Stimulated activated CD4-positive, alpha-beta T cell treated with anti-CD3 and anti-CD28 coated beads, Interleukin-4, amount 100 ng/mL, for 4 hours (primary cell): ENCODE measurements around the gene ZNF107.
"Not testable (repeated sequence)": the region's sequence is repeated elsewhere in the genome, so short reads cannot be mapped to it uniquely, and the experiment has no call there.

Experiments used
- DNase-seq, 2 experiments: peaks; one replicate each; pipeline ENCODE4 v3.0.0-alpha.2; 2020

The ZNF107 gene

DNA sequence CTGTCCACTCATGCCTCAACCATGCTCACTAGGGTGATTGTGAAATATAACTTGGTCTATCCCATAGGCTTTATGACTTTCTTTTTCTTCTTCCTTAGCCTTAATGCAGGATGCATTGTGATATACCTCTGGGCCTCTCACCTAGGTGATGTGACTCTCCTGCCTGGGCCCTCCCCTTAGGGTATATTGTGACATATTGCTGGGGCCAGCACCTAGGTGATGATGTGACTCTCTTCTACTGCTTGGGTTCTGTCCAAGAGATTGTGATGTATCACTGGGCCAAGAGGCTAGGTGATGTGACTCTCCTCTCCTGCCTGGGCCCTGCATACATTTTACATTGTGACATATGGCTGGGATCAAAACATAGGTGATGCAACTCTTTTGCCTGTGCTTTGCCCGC, 14.7 kb upstream of the ZNF107 start:
- no peak for DNase-seq

DNA sequence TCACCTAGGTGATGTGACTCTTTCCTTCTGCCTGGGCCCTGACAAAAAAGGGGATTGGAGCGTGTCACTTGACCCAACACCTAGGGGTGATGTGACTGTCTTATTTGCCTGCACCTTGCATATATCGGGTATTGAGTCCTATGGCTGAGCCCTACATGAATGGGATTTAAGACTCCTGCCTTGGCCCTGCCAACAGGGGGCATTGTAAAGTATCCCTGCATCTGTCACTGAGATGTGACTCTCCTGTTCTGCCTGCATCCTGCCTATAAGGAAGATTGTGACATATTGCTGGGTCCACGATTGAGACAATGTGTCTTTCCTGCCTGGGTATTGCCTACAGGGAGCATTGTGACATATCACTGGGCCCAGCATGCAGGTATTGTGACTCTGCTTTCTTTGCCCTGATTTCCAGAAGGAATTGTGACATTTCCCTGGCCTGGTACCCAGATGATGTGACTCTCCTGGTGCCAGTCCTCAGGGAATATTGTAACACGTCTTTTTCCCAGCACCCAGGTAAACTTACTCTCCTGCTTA, 14.2 kb upstream of the ZNF107 start:
- DNase-seq = no peak

DNA sequence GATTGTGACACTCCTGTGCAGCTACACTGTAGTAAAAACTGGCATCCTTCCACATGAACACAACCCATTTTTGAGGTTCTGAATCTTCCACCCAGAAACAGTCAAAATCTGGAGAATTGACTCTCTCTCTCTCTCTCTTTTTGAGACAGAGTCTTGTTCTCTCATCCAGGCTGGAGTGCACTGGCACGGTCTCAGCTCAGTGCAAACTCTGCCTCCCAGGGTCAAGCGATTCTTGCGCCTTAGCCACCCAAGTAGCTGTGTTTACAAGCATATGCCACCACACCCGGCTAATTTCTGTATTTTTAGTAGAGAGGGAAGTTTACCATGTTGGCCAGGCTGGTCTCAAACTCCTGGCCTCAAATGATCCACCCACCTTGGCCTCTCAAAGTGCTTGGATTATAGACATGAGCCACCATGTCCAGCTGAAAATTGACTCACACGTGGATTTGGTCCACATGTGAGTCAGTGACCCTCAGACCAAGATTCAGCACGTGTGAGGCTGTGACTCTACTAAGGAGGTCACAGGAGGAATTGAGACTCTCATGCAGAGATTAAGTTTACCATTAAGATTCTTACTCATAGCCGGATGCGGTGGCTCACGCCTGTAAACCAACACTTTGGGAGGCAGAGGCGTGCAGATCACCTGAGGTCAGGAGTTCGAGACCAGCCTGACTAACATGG, 12.1 kb upstream of the ZNF107 start:
- DNase-seq = no peak

DNA sequence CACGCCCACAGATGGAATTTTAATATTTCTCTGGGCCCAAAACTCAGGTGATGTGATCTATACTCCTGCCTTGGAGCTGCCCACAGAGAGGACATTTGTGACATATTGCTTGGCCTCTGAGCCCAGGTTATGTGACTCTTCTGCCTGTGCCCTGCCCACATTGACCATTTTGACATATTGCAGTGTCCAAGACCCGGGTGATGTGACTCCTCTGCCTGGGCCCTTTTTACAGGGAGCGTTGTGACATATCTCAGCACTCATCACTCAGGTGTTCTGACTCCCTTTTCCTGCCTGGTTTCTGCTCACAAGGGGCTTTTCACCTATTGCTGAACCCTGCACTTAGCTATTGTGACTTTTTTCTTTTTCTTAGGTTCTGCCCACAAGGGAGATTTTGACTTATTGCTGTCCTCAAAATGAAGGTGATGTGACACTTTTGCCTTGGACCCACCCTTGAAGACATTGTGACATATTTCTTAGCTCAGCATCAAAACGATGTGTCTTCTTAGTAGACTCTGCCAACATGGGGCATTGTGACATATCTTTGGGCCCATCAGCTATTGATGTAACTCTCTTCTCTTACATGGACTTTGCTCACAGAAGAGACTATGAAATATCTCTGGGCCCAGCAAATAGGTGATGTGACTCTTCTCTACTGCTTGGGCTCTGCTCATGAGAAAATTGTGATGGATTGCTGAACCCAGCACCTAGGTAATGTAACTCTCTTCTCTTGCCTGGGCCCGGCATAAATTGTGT, 11.0 kb upstream of the ZNF107 start:
- DNase-seq = no peak

DNA sequence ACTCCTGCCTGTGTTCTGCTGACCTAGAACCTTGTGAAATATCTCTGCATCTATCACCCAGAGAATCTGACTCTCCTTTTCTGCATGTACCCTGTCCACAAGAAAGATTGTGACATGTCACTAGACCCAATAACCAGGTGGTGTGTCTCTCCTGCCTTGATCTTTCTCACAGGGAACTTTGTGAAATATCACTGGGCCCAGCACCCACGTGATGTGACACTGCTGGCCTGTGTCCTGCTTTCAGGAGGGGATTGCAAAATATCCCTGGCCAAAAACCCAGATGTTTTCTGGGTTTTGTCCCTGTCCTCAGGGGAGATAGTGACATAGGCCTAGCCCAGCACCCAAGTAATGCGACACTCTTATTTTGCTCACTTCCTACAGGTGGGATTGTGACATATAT, 10.1 kb upstream of the ZNF107 start:
- no peak for DNase-seq

DNA sequence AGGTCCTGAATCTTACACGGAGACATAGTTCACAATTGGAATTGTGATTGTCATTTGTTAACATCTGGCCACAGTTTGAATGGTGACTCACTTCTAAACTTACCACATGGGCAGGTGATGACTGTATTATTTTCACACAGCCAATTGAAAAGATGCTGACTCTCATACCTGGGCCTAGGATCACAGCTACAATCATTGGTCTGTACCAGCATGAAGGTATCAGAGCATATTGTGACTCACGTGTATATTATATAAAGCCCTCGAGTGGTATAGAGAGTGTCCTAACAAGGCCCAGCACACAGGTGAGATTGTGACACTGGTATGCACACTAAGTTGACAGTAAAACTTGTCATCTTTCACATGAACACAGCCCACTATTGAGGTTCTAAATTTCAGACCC, 9.4 kb upstream of the ZNF107 start:
- DNase-seq = no peak

DNA sequence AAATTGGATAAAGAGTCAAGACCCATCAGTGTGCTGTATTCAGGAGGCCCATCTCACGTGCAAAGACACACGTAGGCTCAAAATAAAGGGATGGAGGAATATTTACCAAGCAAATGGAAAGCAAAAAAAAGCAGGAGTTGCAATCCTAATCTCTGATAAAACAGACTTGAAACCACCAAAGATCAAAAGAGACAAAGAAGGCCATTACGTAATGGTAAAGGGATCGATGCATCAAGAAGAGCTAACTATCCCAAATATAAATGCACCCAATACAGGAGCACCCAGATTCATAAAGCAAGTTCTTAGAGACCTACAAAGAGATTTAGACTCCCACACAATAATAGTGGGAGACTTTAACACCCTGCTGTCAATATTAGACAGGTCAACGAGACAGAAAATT, 3.8 kb upstream of the ZNF107 start:
- DNase-seq = not testable (repeated sequence)

DNA sequence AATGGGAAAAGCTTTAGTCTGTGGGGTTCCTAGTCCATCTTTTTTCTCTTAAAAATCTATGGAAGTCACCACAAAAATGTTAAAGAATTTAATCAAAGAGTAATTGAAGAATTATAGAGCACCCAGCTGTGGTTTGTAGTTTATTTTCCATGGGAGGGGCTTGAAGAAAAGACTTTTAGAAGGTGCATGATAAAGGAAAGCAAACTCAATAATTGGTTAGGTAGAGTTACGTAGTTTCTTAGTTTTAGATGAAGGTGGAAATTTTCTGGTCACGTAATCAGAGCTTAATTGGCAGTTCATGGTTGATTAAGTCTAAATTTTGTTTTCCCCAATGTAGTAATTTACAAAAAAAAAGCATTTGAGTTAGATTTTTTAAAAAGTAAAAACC, 724 bp downstream of the ZNF107 start:
- DNase-seq = no peak

DNA sequence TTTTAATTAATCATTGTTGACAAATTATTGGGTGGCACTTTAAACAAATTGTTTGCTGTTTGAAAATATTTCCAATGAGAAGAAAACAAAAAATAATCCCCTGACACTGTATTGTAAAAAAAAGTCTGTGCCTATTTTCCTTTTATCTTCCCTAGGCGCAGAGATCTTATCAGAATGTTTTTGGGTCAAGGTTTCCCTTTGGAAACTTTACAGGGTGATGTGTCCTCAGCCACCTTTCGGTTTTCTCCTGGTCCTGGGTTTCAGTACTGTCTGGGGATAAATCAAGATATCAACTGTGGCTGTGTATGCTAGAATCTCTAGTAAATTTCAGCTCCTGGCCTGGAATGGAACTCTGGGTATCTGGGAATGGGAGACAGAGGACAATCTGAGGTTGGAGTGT, 1.4 kb downstream of the ZNF107 start:
- no peak for DNase-seq

DNA sequence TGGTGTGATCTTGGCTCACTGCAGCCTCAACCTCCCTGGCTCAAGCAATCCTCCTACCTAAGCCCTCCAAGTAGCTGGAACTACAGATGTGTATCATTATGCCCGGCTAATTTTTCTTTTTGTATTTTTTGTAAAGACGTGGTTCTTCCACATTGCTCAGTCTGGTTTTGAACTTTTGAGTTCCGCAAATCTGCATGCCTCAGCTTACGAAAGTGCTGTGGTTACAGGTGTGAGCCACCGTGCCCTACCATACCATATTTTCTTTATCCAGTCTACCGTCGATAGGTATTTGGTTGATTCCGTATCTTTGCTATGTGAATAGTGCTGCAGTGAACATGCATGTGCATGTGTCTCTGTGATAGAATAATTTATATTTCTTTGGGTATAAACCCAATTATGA, 6.5 kb downstream of the ZNF107 start:
- no peak for DNase-seq

DNA sequence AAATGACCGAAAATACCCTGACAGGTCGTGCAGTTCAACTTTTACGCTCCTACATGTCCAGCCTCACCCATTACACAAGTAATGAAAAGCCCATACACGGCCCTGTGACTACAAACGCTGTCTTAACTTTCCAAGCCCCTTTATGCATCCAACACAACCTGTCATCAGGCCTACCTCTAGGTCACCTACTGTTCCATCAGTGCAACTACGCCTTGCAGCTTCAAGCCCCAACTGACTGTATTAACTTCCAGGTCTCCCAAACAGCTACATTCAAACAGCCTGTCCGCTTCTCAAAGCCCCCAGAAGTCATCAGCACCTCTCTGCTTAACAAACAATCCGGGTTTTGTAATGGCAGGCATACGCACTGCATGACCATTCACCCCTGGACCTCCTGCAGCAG, 19.2 kb downstream of the ZNF107 start:
- no peak for DNase-seq

DNA sequence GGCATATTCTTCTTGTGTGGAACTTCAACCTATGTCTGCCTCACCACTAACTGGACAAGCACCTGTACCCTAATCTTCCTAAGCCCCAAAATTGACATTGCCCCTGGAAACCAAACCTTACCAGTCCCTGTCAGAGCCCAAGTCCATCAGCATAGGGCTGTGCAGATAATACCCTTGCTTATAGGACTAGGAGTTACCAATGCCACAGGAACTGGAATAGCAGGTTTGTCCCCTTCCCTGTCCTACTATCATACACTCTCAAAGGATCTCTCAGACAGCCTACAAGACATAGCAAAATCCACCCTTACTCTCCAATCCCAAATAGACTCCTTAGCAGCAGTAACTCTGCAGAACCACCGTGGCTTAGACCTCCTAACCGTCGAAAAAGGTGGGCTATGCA, 19.8 kb downstream of the ZNF107 start:
- no peak for DNase-seq

DNA sequence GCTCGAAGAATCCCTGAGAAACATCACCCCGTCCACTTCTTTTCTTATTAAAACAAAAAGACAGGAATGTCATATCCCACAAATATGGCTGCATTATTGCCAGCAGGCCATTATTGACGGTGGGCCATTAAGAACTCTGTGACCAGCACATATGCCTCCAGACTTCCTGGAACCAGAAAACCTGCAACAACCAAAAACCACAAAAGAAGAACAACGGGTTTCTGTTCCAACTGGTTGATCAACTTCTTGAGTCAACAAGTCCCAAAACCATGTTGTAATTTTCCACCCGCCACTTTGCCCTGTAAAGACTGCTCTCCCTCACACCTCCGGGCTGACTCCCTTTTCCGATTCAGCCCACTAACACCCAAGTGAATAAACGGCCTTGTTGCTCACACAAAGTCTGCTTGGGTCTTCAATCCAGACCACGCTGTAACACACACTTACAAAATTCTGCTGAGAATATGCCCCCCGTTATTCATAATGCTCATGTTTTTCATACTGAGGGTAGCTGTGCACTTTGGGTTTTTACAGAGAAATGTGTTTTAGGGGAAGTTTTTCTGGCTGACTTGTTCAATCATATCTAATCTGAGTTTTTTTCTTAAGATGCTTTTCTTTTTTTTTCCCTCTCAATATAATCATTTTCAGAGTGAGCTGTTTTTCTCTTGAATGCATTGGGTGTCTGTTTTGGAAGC, 20.7 kb downstream of the ZNF107 start:
- no peak for DNase-seq

DNA sequence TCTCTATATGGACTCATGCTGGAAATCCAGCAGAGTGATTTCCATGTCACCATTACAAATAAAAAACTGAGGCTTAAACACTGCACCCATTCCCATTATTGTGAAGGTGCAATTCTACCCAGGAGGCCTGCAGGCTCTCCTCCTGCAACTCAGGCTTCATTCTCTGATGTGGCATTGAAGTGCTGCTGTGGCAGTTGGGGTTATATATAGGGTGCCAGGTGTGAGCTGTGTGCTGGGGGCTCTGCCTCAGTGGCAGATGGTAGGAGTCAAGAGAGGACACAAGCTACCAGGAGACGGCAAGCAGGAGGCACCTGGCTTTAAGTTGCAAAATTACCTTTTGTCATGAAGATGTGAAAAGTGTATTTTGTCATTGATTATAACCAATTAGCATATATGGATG, 21.3 kb downstream of the ZNF107 start:
- no peak for DNase-seq

DNA sequence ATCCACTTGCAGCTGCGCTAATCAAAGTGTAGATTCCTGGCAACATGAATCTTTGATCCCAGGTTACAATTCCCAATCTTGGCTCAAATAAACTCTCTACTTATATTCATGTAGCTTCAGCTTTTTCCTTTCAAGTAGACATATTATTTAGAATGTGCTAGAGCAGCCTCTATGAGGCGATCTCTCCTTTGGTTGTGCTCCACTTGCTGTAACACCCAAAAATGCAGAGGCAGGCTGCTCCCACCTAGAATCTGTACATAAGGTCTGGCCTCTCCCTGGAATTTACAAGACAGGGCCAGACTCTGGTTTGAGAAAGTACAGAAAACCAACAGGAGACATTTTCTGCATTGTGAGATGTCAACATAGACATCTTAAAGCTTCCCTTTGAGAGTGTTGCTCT, 23.1 kb downstream of the ZNF107 start:
- DNase-seq = no peak

DNA sequence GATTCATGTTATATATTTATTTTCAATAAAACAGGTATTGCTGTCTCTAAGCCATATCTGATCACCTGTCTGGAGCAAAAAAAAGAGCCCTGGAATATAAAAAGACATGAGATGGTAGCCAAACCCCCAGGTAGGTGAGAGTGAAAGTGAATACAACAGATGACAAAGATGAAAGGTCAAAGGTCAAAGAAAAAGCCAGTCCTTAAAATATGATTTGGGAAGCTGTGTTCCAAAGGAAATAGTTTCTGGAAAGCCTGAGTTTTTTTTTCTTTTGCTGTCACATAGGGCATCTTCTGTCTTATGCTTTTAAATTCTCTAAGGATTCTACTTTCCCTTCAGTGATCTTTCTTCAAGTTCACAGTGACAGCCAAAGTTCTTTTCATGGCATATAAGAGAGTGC, 25.9 kb downstream of the ZNF107 start:
- no peak for DNase-seq

DNA sequence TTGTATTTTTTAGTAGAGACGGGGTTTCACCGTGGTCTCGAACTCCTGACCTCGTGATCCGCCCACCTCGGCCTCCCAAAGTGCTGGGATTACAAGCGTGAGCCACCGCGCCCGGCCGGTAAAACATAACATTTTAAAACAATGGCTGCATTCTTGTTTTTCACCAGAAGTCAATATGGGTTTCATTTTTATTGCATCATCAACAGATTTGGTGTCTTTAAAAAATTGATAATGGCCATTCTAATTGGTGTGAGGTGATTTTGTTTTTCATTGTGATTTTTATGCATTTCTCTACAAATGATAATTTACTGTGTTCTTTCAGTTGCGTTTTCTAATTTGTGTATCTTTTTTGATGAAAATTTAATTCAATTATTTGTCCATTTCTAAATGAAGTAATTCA, 31.9 kb downstream of the ZNF107 start:
- not testable (repeated sequence) for DNase-seq

DNA sequence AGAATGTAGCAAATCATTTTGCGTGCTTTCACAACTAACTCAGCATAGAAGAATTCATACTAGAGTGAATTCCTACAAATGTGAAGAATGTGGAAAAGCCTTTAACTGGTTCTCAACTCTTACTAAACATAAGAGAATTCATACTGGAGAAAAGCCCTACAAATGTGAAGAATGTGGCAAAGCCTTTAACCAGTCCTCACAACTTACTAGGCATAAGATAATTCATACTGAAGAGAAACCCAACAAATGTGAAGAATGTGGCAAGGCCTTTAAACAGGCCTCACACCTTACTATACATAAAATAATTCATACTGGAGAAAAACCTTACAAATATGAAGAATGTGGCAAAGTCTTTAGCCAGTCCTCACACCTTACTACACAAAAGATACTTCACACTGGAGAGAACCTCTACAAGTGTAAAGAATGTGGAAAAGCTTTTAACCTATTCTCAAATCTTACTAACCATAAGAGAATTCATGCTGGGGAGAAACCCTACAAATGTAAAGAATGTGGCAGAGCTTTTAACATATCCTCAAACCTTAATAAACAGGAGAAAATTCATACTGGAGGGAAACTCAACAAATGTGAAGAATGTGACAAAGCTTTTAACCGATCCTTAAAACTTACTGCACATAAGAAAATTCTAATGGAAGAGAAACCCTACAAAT, 40.8 kb downstream of the ZNF107 start:
- no peak for DNase-seq

DNA sequence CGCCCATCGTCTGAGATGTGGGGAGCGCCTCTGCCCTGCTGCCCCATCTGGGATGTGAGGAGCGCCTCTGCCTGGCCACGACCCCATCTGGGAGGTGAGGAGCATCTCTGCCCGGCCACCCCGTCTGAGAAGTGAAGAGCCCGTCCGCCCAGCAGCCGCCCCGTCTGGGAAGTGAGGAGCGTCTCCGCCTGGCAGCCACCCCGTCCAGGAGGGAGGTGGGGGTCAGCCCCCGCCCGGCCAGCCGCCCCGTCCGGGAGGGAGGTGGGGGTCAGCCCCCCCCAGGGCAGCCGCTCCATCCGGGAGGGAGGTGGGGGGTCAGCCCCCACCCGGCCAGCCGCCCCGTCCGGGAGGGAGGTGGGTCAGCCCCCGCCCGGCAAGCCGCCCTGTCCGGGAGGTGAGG, 52.0 kb downstream of the ZNF107 start:
- DNase-seq = not testable (repeated sequence)

DNA sequence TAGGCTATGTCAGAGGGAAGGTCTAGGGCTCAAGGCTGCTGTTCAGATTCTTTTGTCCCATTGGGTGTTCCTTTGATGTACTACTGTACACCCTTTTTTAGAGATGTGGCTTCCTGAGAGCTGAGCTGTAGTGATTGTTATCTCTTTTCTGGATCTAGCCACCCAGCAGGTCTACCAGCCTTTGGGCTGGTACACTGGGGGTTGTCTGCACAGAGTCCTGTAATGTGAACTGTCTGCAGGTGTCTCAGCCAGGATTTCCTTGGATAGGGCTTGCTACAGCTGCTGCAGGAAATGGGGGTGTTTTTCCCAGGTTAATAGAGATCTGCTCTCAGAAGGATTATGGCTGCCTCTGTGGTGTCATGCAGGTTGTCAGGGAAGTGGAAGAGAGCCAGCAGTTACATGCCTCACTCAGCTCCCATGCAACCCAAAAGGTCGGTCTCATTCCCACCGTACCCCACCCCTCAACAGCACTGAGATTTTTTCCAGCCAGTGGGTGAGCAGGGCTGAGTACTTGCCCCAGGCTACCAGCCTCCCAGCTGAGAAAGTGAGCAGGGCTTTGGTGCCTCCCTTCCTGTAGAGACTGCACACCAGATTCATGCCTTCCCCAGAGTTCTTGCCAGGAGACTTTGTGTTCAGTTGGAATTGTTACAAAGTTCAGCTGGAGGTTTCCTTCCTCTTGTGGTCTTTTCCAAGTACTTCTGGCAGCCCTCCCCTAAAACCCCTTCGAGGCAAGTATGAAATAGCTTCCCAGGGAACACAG, 63.3 kb downstream of the ZNF107 start:
- no peak for DNase-seq

DNA sequence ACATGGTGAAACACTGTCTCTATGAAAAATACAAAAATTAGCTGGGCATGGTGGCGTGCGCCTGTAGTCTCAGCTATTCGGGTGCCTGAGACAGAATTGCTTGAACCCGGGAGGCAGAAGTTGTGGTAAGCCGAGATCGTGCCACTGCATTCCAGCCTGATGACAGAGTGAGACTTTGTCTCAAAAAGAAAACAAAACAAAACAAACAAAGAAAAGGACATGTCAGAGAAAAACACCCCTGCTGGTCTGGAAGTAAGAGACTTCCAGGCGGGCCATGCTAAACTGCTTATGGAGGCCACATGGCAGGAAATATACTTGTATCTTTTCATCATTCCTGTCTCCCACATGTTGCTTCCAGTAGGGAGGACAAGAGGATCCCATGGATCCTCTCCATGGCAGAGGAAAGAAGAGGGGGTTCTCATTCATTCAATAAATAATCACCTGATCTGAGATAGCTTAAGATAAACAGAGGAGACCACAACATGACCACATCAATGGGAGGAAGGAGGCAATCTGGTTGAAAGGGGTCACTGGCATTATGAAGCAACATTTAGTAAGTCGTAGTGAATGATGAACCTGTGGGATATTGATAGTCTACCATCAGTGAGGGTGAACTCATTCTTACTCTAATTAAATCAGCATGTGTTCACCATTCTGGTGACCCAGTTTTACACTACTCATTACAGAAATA, 67.8 kb downstream of the ZNF107 start:
- no peak for DNase-seq

DNA sequence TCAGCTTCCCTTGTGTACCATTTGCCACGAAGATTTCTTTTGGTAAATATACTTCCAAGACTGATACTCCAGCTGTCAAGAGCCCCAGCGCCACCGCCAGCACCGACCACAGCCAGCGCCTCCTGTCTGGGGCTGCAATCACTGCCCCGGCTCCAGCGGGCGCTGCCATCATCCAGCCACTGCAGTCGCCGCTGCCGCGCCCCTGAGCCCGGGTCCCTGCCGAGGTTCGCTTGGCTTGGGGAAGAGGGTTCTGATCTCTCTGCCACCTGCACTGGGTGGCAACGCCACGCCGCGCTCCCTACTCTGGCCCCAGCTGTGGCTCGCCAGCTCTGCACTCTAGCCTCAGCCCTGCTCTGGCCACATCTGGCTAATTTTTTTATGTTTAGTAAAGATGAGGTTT, 70.6 kb downstream of the ZNF107 start:
- no peak for DNase-seq
